Right kidney (tissue), 9 donors: Measurements from ENCODE around the gene ANXA7.

Experiments
- DNase-seq: peaks from one replicate; pipeline ENCODE4 v3.0.0-alpha.2; 2016
- long read RNA-seq, 8 donors: transcript quantifications; one replicate each; lab custom pipeline, GENCODE V29; 2026

ANXA7 gene
- long read RNA-seq, donor 1, transcript ANXA7-202 (13 exons, 2,452 nt): major isoform, 29 of 75 reads
- long read RNA-seq, donor 1, partial matches to known transcripts: 46 of 75 reads
- long read RNA-seq, donor 1, other reads (novel, unspliced or antisense): 0 of 75 reads
- long read RNA-seq, donor 2, transcript ANXA7-202 (13 exons, 2,452 nt): major isoform, 12 of 12 reads
- long read RNA-seq, donor 2, partial matches to known transcripts: 0 of 12 reads
- long read RNA-seq, donor 2, other reads (novel, unspliced or antisense): 0 of 12 reads
- long read RNA-seq, donor 3, transcript ANXA7-202 (13 exons, 2,452 nt): major isoform, 13 of 28 reads
- long read RNA-seq, donor 3, partial matches to known transcripts: 15 of 28 reads
- long read RNA-seq, donor 3, other reads (novel, unspliced or antisense): 0 of 28 reads
- long read RNA-seq, donor 4, transcript ANXA7-202 (13 exons, 2,452 nt): major isoform, 19 of 68 reads
- long read RNA-seq, donor 4, partial matches to known transcripts: 49 of 68 reads
- long read RNA-seq, donor 4, other reads (novel, unspliced or antisense): 0 of 68 reads
- long read RNA-seq, donor 5, transcript ANXA7-202 (13 exons, 2,452 nt): major isoform, 19 of 68 reads
- long read RNA-seq, donor 5, partial matches to known transcripts: 49 of 68 reads
- long read RNA-seq, donor 5, other reads (novel, unspliced or antisense): 0 of 68 reads
- long read RNA-seq, donor 6, transcript ANXA7-202 (13 exons, 2,452 nt): major isoform, 20 of 26 reads
- long read RNA-seq, donor 6, partial matches to known transcripts: 6 of 26 reads
- long read RNA-seq, donor 6, other reads (novel, unspliced or antisense): 0 of 26 reads
- long read RNA-seq, donor 7, transcript ANXA7-202 (13 exons, 2,452 nt): major isoform, 34 of 81 reads
- long read RNA-seq, donor 7, partial matches to known transcripts: 47 of 81 reads
- long read RNA-seq, donor 7, other reads (novel, unspliced or antisense): 0 of 81 reads
- long read RNA-seq, donor 8, transcript ANXA7-202 (13 exons, 2,452 nt): major isoform, 20 of 47 reads
- long read RNA-seq, donor 8, partial matches to known transcripts: 27 of 47 reads
- long read RNA-seq, donor 8, other reads (novel, unspliced or antisense): 0 of 47 reads

DNA sequence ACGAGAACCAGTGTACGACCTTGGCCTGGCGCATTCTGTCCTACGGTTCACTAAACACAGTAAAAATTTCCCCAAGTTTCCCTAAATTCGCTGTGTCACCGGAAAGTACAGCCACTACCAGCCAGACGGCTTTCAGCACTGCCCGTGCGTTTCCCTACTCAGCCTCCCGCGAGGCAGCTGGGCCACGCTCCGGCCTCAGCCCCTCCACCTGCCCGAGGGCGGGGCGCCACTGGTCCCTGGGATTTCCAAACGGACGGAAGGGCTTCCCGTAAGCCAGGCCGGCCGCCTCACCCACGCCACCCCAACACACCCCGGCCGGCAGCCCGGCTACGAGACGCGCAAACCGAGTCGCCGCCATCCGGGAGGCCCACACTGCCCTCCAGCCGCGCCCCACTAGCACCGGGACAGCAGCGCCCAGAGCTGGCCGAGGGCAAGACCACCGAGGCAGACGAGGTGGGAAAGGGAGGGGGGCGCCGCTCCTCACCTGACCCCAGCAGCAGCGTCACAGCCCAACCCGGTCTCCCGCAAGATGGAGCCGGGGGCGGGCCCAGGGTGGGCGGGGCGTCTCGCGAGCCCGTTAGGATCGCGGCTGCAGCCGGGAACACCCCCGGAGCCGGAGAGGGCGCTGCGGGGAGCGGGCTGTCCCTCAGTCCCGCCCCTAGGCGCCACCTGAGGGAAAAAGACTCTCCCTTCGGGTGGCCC is at the start of gene ANXA7:
Gene ANXA7, minus strand, starts transcription at position 531 of the 702 bp plus-strand sequence. CDS start 13,202 bp downstream, outside the sequence.
- DNase-seq: peak; percentile 97

- no peak for DNase-seq
Observed at GRCh38 chr10:73460897-73461296, 47.0 kb upstream of the ANXA7 start.

- no peak for DNase-seq
Observed at GRCh38 chr10:73459683-73460314, 45.9 kb upstream of the ANXA7 start.

- no peak for DNase-seq
Observed at GRCh38 chr10:73456187-73456890, 42.5 kb upstream of the ANXA7 start.

GRCh38 chr10:73449113-73449512 is 35.3 kb upstream of the ANXA7 start:
- DNase-seq: no peak

DNA sequence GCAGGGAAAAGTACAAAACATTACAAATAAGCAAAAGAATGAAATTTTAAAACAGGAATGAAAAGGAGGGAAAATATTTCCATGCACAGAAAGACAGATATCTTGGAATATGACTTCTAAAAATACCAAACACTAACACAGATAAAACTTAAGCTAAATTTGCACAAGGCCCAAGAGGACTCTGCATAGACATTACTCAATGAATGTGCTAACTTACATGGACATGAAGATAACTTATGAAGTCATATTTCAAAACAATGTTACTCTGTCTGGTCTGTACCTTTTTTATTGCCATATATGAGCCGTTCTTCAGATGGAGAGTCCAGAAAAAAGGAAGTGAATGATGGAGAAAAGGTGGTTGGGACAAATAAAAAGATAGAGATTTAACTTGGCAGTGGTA is 34.5 kb upstream of the ANXA7 start:
- no peak for DNase-seq

- no peak for DNase-seq
Observed at GRCh38 chr10:73446926-73447325, 33.1 kb upstream of the ANXA7 start.

DNA sequence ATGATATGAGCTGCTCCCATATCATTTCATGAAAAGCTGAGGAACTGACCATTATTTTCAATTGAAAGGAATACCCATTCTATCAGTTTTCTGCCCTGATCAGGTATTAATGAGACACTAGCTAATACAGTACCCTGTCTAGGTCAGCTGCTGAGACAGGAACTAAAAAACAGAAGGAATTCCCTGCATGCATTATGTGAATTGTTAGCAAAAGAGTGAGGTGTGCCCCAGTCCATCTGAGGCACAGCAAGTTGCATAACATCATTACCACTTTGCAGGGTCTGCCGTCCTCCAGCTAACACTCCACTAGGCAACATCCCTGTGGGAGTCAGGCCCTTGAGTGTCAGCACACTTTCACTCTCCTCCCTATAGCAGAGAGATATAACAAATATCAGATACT is 30.6 kb upstream of the ANXA7 start:
- DNase-seq: no peak

DNA sequence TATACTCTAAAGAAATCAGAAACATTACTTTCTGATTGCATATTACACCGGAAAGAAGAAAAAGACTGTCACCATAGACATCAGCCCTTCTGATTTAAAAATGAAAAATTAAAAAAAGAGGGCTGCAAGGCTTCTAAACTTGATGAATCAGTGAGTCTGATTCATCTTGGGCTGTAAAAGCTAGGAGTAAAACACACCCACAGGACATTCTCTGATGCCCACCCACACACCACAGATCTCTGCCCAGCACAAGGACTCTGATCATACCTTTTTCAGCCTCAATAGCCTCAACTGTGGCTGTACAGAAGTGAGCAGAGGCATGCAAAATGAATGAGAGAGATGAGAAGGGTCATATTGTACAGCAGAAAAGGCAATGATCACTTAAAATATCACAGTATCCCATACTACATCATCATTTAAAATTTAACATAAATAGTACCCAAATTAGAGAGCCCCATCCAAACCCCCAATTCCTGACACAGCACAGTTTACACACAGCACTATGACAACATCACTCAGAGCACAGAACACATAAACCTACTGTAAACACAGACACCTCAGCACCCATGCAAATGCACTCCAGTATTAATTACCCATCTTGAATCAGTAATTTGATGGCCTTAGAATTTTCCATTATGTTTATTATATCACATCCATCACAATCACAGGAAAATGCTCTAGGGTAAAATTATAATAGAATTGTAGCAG is 25.9 kb upstream of the ANXA7 start:
- DNase-seq: no peak

DNA sequence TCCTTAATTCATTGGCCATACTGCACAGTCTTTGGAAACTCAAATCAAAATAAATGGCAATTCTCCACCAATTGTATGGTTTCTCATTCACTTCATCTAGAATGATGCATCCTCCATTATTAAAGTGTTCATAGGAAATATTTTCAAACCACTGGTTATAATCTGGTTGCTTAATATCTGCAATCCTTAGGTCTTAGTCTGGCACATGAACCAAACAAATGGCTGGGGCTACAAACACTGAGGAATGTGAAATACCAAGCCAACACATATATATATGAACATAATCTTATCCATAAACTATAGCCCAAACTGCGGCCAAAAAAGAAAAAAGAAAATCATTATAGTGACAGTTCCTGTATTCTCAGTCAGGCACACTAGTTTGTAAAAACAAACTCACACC is 25.2 kb upstream of the ANXA7 start:
- DNase-seq: no peak

- no peak for DNase-seq
Observed at GRCh38 chr10:73433538-73433867, 19.6 kb upstream of the ANXA7 start, which contains the start of gene MSS51. TSS of gene MSS51 (minus strand) at chr10:73433561. CDS start at chr10:73428284, 5,277 bp downstream.

GRCh38 chr10:73432646-73433537 is 19.0 kb upstream of the ANXA7 start:
- DNase-seq: no peak

GRCh38 chr10:73426318-73426717 is 12.5 kb upstream of the ANXA7 start:
- DNase-seq: no peak

- no peak for DNase-seq
Observed at GRCh38 chr10:73424478-73424877, 10.6 kb upstream of the ANXA7 start.

DNA sequence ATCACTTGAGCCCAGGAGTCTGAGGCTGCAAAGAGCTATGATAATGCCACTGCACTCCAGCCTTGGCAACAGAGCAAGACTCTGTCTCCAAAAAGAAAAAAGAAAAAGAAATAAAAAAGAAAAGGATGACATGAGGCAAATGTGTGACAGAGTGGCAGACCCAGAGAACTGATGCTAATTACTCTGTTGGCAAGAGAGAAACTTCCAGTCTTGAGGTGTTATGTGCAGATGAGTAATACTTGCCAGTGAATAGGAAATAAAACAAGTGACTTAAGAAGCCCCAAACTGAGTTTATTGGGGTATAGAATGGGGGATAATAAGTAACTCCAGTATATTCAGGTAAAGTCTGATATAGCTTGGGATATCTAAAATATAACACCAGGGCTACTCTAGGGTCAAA is 9.5 kb upstream of the ANXA7 start:
- DNase-seq: no peak

DNA sequence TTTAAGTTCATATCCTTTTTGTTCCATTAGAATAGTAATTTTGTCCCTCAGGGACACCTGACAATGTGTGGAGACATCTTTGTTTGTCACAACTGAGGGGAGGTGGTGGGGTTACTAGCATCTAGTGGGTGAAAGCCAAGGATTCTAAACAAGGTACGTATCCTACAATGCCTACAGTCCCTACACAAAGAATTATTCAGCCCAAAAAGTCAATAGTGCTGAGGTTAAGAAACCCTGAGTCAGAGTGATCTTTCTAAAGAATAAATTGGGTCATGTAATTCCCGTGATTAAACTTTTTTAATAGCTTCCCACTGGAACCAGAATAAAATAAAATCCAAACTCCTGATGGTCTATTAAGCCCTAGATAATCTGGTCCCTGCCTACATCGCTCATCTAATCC is 2.7 kb upstream of the ANXA7 start:
- DNase-seq: no peak

DNA sequence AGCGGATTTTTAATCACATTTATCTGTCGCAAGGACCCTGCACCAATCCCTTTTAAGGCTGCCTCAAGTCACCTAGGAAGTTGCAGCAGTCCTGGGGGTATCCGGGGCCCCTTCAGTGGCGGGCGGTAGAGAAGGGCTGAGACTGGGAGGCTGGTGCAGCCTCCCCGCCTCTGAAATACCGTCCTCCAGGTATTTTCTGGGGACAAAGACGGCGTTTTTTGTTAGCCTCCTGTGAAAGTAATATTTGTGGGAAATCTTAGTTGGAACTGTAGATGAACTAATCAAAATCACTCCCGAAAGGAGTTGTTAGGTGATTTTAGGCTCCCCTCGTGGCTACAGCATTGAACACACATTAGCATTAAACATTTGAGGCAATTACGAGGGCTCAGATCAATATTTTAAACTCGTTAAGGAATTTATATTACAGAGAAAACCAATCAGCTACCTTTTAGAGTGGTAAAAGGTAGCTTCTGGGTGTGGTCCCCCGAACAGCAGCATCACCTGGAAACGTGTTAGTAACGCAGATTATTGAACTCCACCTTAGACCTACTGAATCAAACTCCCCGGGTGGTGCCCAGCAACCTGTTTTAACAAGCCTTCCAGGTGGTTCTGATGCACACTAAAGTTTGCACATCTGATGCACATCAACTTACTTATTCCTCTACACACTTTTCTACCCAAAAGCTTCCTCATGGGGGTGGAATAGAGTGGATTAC is 530 bp upstream of the ANXA7 start:
- DNase-seq: peak; percentile 12

DNA sequence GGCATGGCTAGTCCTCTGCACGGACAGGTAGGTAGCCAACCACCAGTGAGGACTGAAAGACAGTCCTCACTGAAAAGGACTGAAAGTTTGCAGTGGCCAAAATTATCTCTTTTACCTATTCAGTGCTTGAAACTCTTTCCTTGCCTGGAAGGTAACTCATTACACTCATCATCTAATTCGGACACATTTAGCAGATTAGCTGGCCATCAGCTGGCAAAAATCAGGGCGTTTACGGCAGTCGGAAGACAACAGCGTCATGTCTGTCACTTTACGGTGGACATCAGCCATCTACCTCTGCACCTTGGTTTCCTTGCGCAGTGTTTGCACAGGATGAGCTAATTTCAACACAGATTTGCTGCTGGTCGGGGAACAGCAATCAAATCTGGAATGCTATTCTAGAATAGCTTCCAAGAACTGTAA is 740 bp downstream of the ANXA7 start:
- no peak for DNase-seq

- no peak for DNase-seq
Observed at GRCh38 chr10:73410897-73411296, 3.0 kb downstream of the ANXA7 start.
